Left lung (tissue), 10 donors: ENCODE data around the gene MAN1A1. TPM values are rescaled to one million over a fixed set of nuclear protein-coding genes. Genes with fewer than 3 reads are reported as not detected.

ENCODE experiments used
- ATAC-seq: fragments of 200-7000 bp; cut with Tn5 transposase; one replicate; pipeline ENCODE4 v1.9.1; 2020; ENCODE audit warnings: moderate library complexity
- DNase-seq, 4 donors: peaks; one replicate each; pipeline ENCODE4 v3.0.0-alpha.2; 2013 to 2020
- H3K27ac ChIP-seq, 2 donors: fragments of 200-600 bp; sonication (generic) in 1 of 2; one replicate each; pipeline versions ENCODE4 v1.5.0 to v1.8.0; 2020 to 2021
- H3K27me3 ChIP-seq, 2 donors: fragments of 200-600 bp; sonication (generic) in 1 of 2; one replicate each; pipeline versions ENCODE4 v1.5.0 to v1.8.0; 2020 to 2021
- H3K36me3 ChIP-seq, 2 donors: fragments of 200-600 bp; sonication (generic) in 1 of 2; one replicate each; pipeline versions ENCODE4 v1.5.0 to v1.8.0; 2020 to 2021
- H3K4me1 ChIP-seq, 2 donors: fragments of 200-600 bp; one replicate each; pipeline ENCODE4 v1.8.0; 2021
- H3K4me3 ChIP-seq, 2 donors: fragments of 200-600 bp; sonication (generic) in 1 of 2; one replicate each; pipeline versions ENCODE4 v1.5.0 to v1.8.0; 2020 to 2021; ENCODE audit warnings: mild to moderate bottlenecking in 1 of 2
- H3K9me3 ChIP-seq, 2 donors: fragments of 200-600 bp; sonication (generic) in 1 of 2; one replicate each; pipeline versions ENCODE4 v1.5.0 to v1.8.0; 2020 to 2021
- CTCF ChIP-seq, 2 donors: fragments of 200-600 bp; sonication (generic) in 1 of 2; IDR thresholded peaks; one replicate each; pipeline versions ENCODE4 v1.5.0 to v1.8.0; 2021; ENCODE audit warnings: antibody characterized with exemption in 2 of 2
- intact Hi-C, 2 donors: fragments of 100-400 bp; cut with DNase I; formaldehyde crosslinking; loops; one replicate each; pipeline versions ENCODE4 v1.11.2 to v1.14.2; 2022
- polyA plus RNA-seq, 6 donors: library from polyadenylated mRNA; unstranded; fragments of 120-200 nt; gene quantifications; one replicate each; pipeline ENCODE4 v1.2.1, GENCODE V29; 2013; ENCODE audit not compliant: insufficient read length in 6 of 6
- total RNA-seq, 2 donors: library from RNA; stranded (reverse); fragmentation: NEBNext Ultra II Directional; extraction: Animal tissue kit (Norgen Biotek cat#: 25700); gene quantifications; one replicate each; pipeline ENCODE4 v1.2.1, GENCODE V29; 2021
- donor health status: DM: no; HTN: yes; CAD: no.
- donor health status: DM: no; HTN: no; CAD: no.

The MAN1A1 gene
- total and polyA plus RNA-seq, 8 donors = 49.6 to 76.6 (median 58.1) TPM

GRCh38 chr6:119142637-119143036 is 206.9 kb downstream of the MAN1A1 start:
- Histone ChIP-seq H3K27ac (no peak overlapping the region), H3K36me3 (no peaks in the 10 kb centered on the region), H3K4me3 (no peak overlapping the region), H3K9me3 (no peaks in the 10 kb centered on the region), H3K27me3 (no peaks in the 10 kb centered on the region), H3K4me1 (peaks cover 8 to 42% of the 10 kb centered on the region in 2 donors)
- DNase-seq (no peak), ATAC-seq (no peak)
- intact Hi-C loops = no loop called here
- TF ChIP-seq CTCF (IDR thresholded peaks at IDR 0.05) = no peak

- H3K9me3 ChIP-seq = no peaks in the 10 kb centered on the region
- intact Hi-C loops = no loop called here
- no peak overlapping the region for H3K27ac ChIP-seq
- TF ChIP-seq CTCF (IDR thresholded peaks at IDR 0.05) = no peak
- H3K4me1 ChIP-seq = peaks cover 8 to 42% of the 10 kb centered on the region in 2 donors
- ATAC-seq = no peak
- no peaks in the 10 kb centered on the region for H3K36me3 ChIP-seq
- no peaks in the 10 kb centered on the region for H3K27me3 ChIP-seq
- DNase-seq = no peak
- no peak overlapping the region for H3K4me3 ChIP-seq
These were observed 207.5 kb downstream of the MAN1A1 start for GRCh38 chr6:119142041-119142440.

GRCh38 chr6:119140196-119141140 is 209.1 kb downstream of the MAN1A1 start:
- Histone ChIP-seq H3K27me3 (no peaks in the 10 kb centered on the region), H3K9me3 (no peaks in the 10 kb centered on the region), H3K4me1 (peaks cover 8 to 32% of the 10 kb centered on the region in 2 donors), H3K36me3 (no peaks in the 10 kb centered on the region), H3K27ac (no peak overlapping the region), H3K4me3 (no peak overlapping the region)
- no peak for DNase-seq
- no peak for TF ChIP-seq CTCF (IDR thresholded peaks at IDR 0.05)
- ATAC-seq = no peak
- intact Hi-C loops = no loop called here

GRCh38 chr6:119138906-119139541 is 210.5 kb downstream of the MAN1A1 start:
- Histone ChIP-seq H3K27ac (peak overlapping the region in 1 of 2 donors; percentile 21), H3K4me1 (peaks cover 8 to 29% of the 10 kb centered on the region in 2 donors), H3K27me3 (no peaks in the 10 kb centered on the region), H3K36me3 (no peaks in the 10 kb centered on the region), H3K4me3 (no peak overlapping the region), H3K9me3 (no peaks in the 10 kb centered on the region)
- no peak for DNase-seq
- no peak for TF ChIP-seq CTCF (IDR thresholded peaks at IDR 0.05)
- intact Hi-C loops = no loop called here
- ATAC-seq = peak; percentile 90
